ENCODE measurements around the gene NES.

DNA sequence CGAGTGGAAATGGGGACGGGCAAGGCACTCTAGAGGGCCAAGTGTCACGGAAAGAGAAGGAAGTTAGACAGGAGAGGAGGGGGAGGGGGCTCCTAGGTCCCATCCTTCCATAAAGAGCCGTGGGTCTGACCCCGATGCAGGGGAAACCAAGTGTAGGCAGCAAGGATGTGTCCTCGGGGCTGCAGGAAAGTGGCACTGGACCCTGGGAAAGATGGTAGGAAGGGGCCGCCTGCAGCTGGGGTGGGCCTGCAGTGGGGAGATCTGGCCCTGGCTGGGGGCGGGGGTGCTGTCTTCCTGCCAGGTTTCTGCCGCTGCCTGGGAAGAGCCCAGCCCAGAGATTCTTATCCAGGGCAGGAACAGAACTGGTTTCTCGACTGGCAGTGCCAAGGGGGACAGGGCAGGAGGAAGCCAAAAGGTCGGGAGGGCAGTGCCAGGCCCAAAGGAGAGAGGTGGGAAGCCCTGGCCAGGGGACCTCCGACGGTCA lies 15.3 kb upstream of the NES start:
- TF ChIP-seq, protein P1, sequence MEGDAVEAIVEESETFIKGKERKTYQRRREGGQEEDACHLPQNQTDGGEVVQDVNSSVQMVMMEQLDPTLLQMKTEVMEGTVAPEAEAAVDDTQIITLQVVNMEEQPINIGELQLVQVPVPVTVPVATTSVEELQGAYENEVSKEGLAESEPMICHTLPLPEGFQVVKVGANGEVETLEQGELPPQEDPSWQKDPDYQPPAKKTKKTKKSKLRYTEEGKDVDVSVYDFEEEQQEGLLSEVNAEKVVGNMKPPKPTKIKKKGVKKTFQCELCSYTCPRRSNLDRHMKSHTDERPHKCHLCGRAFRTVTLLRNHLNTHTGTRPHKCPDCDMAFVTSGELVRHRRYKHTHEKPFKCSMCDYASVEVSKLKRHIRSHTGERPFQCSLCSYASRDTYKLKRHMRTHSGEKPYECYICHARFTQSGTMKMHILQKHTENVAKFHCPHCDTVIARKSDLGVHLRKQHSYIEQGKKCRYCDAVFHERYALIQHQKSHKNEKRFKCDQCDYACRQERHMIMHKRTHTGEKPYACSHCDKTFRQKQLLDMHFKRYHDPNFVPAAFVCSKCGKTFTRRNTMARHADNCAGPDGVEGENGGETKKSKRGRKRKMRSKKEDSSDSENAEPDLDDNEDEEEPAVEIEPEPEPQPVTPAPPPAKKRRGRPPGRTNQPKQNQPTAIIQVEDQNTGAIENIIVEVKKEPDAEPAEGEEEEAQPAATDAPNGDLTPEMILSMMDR (IDR thresholded peaks at IDR 0.05) = no peak
- no peak for TF ChIP-seq POLR2A (IDR thresholded peaks at IDR 0.05)
